BE2C (cell line): ENCODE data around the gene COL6A3.

Experiments
- DNase-seq: peaks from one replicate; pipeline ENCODE4 v3.0.0-alpha.2; 2020
- H3K27me3 ChIP-seq: fragments of 250-450 bp; sonication (Bioruptor Pico); 2 replicates; pipeline ENCODE4 v1.5.1; 2020; ENCODE audit warnings: mild to moderate bottlenecking
- H3K36me3 ChIP-seq: fragments of 250-450 bp; sonication (Bioruptor Pico); 2 replicates; pipeline ENCODE4 v1.5.1; 2020; ENCODE audit warnings: mild to moderate bottlenecking
- H3K4me1 ChIP-seq: fragments of 250-450 bp; sonication (Bioruptor Pico); 2 replicates; pipeline ENCODE4 v1.5.1; 2020
- H3K4me3 ChIP-seq: 2 replicates; pipeline ENCODE4 v1.5.1; 2011; ENCODE audit warnings: low read depth, low read length
- H3K9me3 ChIP-seq: fragments of 250-450 bp; sonication (Bioruptor Pico); 2 replicates; pipeline ENCODE4 v1.5.1; 2020
- TF ChIP-seq, protein P1 (sequence below): IDR thresholded peaks from 2 replicates; pipeline ENCODE4 v1.5.1; 2012; ENCODE audit warnings: mild to moderate bottlenecking, low read depth, low read length

The COL6A3 gene

GRCh38 chr2:237431372-237431771 lies 17.4 kb upstream of the COL6A3 start:
- Histone ChIP-seq H3K36me3 (no peaks in the 10 kb centered on the region), H3K27me3 (no peaks in the 10 kb centered on the region), H3K9me3 (no peaks in the 10 kb centered on the region), H3K4me3 (no peak overlapping the region), H3K4me1 (peaks cover 4% of the 10 kb centered on the region)
- TF ChIP-seq, protein P1, sequence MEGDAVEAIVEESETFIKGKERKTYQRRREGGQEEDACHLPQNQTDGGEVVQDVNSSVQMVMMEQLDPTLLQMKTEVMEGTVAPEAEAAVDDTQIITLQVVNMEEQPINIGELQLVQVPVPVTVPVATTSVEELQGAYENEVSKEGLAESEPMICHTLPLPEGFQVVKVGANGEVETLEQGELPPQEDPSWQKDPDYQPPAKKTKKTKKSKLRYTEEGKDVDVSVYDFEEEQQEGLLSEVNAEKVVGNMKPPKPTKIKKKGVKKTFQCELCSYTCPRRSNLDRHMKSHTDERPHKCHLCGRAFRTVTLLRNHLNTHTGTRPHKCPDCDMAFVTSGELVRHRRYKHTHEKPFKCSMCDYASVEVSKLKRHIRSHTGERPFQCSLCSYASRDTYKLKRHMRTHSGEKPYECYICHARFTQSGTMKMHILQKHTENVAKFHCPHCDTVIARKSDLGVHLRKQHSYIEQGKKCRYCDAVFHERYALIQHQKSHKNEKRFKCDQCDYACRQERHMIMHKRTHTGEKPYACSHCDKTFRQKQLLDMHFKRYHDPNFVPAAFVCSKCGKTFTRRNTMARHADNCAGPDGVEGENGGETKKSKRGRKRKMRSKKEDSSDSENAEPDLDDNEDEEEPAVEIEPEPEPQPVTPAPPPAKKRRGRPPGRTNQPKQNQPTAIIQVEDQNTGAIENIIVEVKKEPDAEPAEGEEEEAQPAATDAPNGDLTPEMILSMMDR, result no peak
- no peak for DNase-seq

GRCh38 chr2:237430861-237431260 lies 16.9 kb upstream of the COL6A3 start:
- TF ChIP-seq, protein P1, result no peak
- peaks cover 4% of the 10 kb centered on the region for H3K4me1 ChIP-seq
- H3K4me3 ChIP-seq, result no peak overlapping the region
- no peaks in the 10 kb centered on the region for H3K9me3 ChIP-seq
- H3K36me3 ChIP-seq, result no peaks in the 10 kb centered on the region
- no peak for DNase-seq
- no peaks in the 10 kb centered on the region for H3K27me3 ChIP-seq

- no peaks in the 10 kb centered on the region for H3K9me3 ChIP-seq
- H3K4me1 ChIP-seq, result peaks cover 4% of the 10 kb centered on the region
- no peaks in the 10 kb centered on the region for H3K27me3 ChIP-seq
- H3K4me3 ChIP-seq, result no peak overlapping the region
- TF ChIP-seq, protein P1, result no peak
- DNase-seq, result no peak
- H3K36me3 ChIP-seq, result no peaks in the 10 kb centered on the region
Observed at GRCh38 chr2:237429753-237430152, 15.8 kb upstream of the COL6A3 start.

DNA sequence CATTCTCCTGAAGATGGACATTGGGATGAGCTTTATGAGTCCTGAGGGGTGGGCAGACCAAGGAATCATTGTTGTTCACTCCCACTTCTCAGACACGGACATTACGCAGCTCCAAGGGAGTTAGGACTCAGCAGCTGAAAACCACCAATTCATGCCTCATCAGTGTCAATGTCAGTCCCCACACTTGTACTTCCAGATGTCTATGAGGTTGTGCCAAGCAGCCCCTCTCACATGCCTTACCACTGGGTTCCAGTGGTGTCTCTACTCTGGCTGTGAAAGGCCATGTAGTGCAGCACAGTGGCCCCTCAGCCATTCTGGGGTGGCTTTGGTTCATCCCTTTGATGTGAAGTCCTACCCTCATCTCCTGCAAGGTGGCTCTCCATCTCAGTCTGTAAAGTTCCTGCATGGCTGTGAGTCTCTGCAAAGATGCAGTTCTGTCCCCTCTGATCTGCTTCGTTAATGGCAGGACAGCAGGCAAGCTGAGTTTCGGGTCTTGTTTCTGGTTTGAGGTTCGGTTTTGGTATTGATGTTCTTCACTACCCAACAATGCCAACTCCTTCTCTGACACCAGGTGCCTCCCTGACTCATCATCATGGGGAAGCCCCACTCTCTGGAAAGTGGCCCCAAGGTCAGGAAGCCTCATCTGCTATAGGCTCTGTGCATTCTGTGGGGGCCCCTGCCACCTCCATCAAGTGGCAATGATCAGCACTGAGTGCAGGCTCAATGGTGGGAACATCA lies 14.0 kb upstream of the COL6A3 start:
- Histone ChIP-seq H3K4me1 (peaks cover under 1% of the 10 kb centered on the region), H3K27me3 (no peaks in the 10 kb centered on the region), H3K9me3 (no peaks in the 10 kb centered on the region), H3K4me3 (no peak overlapping the region), H3K36me3 (no peaks in the 10 kb centered on the region)
- no peak for DNase-seq
- TF ChIP-seq, protein P1, result no peak

- no peaks in the 10 kb centered on the region for H3K9me3 ChIP-seq
- peaks cover 8% of the 10 kb centered on the region for H3K4me1 ChIP-seq
- no peak overlapping the region for H3K4me3 ChIP-seq
- TF ChIP-seq, protein P1, result no peak
- no peak for DNase-seq
- H3K36me3 ChIP-seq, result no peaks in the 10 kb centered on the region
- no peaks in the 10 kb centered on the region for H3K27me3 ChIP-seq
Observed at GRCh38 chr2:237426517-237426916, 12.6 kb upstream of the COL6A3 start.

- no peak for DNase-seq
- Histone ChIP-seq H3K9me3 (no peaks in the 10 kb centered on the region), H3K27me3 (no peaks in the 10 kb centered on the region), H3K4me3 (no peak overlapping the region), H3K36me3 (no peaks in the 10 kb centered on the region), H3K4me1 (peaks cover 8% of the 10 kb centered on the region)
- TF ChIP-seq, protein P1, result no peak
Observed at GRCh38 chr2:237425320-237425719, 11.4 kb upstream of the COL6A3 start.
